8988T (cell line): ENCODE measurements around the gene GPR153.

ENCODE experiments used
- DNase-seq: peaks from one replicate; pipeline ENCODE4 v3.0.0; 2011

GPR153 gene

DNA sequence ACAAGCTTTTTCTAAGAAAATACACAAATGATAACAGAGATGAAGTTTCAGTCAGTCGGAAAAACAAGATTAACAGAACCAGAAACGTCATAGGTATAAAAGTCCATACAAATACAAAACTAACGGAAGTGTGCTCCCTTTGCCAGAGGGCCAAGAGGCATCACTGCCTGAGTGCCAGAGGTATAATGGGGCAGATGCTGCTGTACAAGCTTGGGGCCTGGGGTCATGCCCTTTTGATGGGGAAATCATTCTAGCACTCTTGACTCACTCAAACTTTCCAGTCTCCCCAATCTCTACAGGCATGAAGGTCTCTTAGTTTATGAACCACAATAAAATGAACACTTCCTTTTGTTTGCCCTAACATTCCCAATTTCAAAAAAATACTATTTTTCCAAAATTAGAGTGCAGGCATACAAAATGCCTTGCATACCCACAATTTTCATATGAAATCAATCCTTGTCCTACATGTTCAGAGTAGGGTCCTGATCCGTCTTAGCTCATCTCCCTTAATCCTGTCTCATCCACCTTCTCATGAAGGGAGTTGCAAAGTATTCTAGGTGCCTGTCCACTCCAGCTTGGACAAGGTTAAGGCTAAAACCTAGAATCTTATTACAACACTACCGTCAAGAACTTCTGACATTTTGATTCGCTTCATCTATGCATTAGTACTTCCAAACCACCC is 63.0 kb downstream of the GPR153 start:
- DNase-seq, result no peak
